COR-L47 (cell line): Measurements from ENCODE around the gene GOLPH3L.
"Not testable (repeated sequence)": the region's sequence is repeated elsewhere in the genome, so short reads cannot be mapped to it uniquely, and the experiment has no call there.

Experiments
- DNase-seq: peaks from one replicate; lab custom pipeline; 2025; lab: John Stamatoyannopoulos, UW

Gene GOLPH3L

DNA sequence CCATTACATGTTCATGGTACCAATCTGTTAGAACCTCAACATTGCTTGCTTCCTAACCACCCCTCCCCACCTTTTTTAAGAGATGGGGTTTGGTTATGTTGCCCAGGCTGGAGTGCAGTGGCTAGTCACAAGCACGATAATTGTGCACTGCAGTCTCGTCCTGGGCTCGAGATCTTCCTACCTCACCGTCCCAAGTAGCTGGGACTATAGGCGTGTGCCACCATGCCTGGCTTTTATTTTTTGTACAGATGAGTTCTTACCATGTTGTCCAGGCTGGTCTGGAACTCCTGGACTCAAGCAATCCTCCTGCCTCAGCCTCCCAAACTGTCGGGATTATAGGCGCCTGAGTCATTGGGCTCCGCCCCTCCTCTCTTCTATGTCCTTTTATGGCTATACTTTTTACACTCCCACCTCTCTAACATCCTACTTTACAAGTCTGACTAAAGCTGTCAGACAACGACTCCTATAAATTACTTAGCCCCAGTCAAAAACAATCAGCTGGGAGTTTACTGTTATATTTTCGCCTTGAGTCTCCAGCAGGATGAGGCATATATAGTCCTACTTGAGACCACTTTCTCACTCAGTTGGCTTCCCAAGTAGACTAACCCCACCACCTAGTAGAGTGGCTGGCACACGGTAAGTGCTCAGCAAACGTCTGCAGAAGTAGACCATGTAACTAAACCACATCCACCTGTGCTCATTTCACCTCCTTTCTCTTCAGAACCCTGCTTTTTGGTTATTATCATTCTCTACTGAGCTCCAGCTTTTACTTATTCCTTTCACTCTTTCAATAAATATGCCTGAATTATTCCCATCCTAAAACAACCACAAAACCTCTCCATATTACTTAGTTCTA lies 81.4 kb downstream of the GOLPH3L start:
- no peak for DNase-seq

GRCh38 chr1:150613061-150613920 lies 83.7 kb downstream of the GOLPH3L start:
- DNase-seq = peak; percentile 92

DNA sequence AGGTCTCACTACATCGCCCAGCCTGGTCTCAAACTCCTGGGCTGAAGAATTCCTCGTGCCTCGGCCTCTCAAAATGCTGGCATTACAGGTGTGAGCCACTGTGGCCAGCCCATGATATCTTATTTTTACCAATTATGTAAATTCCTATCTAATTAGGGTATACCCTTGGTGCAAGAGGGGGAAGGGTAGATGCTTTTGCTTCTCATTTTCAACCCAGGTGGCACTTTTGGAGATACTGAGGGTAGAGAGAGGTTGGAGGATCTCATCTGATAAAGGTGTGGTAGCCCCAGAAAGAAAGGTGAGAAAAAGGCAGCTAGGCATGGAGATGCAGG lies 85.0 kb downstream of the GOLPH3L start:
- no peak for DNase-seq

GRCh38 chr1:150610576-150610975 lies 86.4 kb downstream of the GOLPH3L start:
- DNase-seq = no peak

DNA sequence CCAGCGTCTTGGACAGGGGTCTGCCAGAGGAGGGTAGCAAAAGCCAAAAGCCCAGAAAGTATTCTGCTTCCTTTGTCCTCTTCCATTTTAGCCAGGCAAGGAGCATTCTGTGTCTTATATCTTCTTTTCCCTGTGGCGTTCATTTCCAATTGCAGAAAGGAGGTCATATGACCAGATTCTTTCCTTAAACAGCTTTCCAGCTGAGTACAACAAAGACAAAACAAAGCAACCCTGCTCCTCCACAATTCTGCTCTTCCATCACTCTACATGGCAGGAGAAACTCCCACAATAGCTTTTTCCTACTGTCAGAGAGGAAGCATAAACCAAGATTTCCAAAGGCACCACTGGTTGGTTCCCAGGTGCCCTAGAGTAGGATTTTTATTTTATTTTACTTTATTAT lies 87.2 kb downstream of the GOLPH3L start:
- DNase-seq = no peak

- no peak for DNase-seq
These were observed 90.4 kb downstream of the GOLPH3L start for GRCh38 chr1:150606463-150607142.

DNA sequence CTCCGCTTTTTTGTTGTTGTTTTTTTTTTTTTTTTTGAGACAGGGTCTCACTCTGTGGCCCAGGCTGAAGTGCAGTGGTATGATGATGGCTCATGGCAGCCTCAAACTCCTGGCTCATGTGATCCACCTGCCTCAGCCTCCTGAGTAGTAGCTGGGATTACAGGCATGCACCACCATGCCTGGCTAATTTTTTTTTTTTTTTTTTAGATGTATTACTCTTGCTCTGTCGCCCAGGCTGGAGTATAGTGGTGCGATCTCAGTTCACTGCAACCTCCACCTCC lies 91.6 kb downstream of the GOLPH3L start:
- not testable (repeated sequence) for DNase-seq

- no peak for DNase-seq
These were observed 92.7 kb downstream of the GOLPH3L start for GRCh38 chr1:150604226-150604588.

GRCh38 chr1:150603711-150604110 lies 93.2 kb downstream of the GOLPH3L start:
- no peak for DNase-seq

DNA sequence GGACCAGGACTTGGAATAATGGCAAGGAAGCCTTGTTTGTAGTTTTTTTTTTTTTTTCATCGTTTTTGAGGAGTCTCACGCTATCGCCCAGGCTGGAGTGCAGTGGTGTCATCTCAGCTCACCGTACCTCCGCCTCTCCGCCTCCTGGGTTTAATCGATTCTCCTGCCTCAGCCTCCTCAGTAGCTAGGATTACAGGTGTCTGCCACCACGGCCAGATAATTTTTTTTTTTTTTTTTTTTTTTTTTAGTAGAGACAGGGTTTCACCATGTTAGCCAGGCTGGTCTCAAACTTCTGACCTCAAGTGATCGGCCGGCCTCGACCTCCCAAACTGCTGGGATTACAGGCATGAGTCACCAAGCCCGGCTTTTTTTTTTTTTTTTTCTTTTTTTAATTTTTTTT lies 94.6 kb downstream of the GOLPH3L start:
- DNase-seq = not testable (repeated sequence)

DNA sequence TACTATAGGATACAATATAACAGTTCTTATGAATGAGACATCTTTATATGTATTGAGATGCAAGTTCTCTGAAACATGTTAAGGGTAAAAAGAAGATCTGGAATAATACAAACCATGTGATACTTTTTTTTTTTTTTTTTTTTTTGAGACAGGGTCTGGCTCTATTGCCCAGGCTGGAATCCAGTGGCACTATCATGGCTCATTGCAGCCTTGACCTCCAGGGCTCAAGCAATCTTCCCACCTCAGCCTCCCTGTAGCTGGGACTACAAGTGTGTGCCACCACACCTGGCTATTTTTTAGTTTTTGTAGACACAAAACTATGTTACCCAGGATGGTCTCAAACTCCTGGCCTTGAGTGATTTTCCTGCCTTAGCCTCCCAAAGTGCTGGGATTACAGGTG lies 95.4 kb downstream of the GOLPH3L start:
- DNase-seq = no peak

GRCh38 chr1:150598346-150598745 lies 98.6 kb downstream of the GOLPH3L start:
- DNase-seq = not testable (repeated sequence)

DNA sequence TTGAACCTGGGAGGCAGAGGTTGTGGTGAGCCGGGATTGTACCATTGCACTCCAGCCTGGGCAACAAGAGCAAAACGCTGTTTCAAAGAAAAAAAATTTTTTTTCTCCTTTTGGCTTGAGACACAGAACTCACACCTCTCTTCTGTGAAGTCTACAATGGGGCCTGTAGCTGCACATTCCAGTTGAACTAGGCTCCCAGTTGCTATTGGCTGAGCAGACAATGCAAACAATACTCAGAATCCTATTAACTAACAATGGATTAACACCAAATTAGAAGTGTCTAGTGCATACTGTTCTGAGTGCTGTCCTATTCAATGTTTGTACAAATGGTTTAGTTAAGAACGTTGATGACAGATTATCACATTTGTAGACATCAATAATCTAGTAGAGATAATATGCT lies 100.0 kb downstream of the GOLPH3L start:
- no peak for DNase-seq
